Measurements from ENCODE around the gene PAFAH1B1. TPM values are rescaled to one million over a fixed set of nuclear protein-coding genes. Genes with fewer than 3 reads are reported as not detected.

The PAFAH1B1 gene
- total and polyA plus RNA-seq, 4 donors = 14.0 to 44.1 (median 29.2) TPM

DNA sequence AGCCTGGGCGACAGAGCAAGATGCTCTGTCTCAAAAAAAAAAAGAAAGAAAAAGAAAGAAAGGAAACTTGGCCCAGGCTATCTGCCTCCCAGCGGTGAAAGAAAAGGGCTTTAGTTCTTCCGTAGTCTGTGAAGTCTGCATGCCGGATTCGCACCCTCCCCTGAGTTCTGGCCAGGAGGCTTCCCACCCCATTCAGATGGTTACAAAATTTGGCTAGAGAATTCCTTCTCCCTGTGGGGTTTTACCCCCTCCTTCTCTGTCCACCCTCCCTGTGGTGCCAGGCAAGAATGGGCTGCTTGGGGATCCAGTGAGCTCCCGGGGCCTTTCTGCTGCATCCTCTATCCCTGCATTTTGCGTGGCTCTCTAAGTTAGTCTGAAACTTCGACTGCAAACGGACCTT, 37.8 kb downstream of the PAFAH1B1 start:
- DNase-seq (ENCODE audit: low spot score) = no peak
- Histone ChIP-seq H3K27ac (ENCODE audit: low read depth in 1 of 2, low read length in 2 of 2) (no peak overlapping the region), H3K4me3 (ENCODE audit: low read depth in 1 of 3, low read length in 3 of 3) (no peak overlapping the region), H3K9ac (ENCODE audit: low read depth in 1 of 2, low read length in 2 of 2) (no peak overlapping the region), H3K4me1 (ENCODE audit: control insufficient read depth in 4 of 4, insufficient read depth in 4 of 4, low read length in 3 of 4) (peaks cover 0 to 2% (median 1%) of the 10 kb centered on the region in 4 donors), H3K27me3 (ENCODE audit: control insufficient read depth in 4 of 4, insufficient read depth in 4 of 4, low read length in 3 of 4) (no peaks in the 10 kb centered on the region), H3K9me3 (ENCODE audit: control insufficient read depth in 4 of 4, low read length in 3 of 4) (no peaks in the 10 kb centered on the region), H3K36me3 (ENCODE audit: control insufficient read depth in 4 of 4, insufficient read depth in 3 of 4, low read depth in 1 of 4, low read length in 3 of 4) (no peaks in the 10 kb centered on the region)
- WGBS = 81% methylated on average over 9 of the region's 9 CpGs
- TF ChIP-seq REST (IDR thresholded peaks at IDR 0.05) (no peak), SP1 (IDR thresholded peaks at IDR 0.05) (no peak), HNF4A (conservative IDR thresholded peaks at IDR 0.05) (no peak), EGR1 (IDR thresholded peaks at IDR 0.05; ENCODE audit: low read depth in 2 of 2) (no peak)

DNA sequence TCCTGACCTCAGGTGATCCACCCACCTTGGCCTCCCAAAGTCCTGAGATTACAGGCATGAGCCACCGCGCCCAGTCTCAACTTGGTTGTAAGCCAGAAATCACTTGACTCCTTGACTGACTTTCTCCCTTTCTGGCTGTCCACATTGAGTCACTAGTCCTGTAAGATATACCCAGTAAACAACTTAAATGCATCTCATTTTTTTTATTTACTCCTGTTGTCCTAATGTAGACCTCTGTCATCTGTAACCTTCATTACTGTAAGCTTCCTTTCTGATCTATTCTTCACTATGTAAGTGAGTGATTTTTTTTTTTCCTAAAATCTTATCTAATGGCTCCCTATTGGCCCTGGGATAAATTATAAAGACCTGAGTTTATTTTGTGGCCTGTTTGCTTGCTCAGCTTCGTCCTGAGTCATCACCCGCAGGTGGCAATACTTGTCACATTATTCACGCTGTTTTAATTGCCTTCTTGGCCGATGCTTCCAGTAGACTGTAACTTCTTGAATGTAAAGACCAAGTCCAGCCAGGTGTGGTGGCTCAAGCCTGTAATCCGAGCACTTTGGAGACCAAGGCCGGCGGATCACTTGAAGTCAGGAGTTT, 41.0 kb downstream of the PAFAH1B1 start:
- Histone ChIP-seq H3K9ac (ENCODE audit: low read depth in 1 of 2, low read length in 2 of 2) (no peak overlapping the region), H3K27ac (ENCODE audit: low read depth in 1 of 2, low read length in 2 of 2) (no peak overlapping the region), H3K4me1 (ENCODE audit: control insufficient read depth in 4 of 4, insufficient read depth in 4 of 4, low read length in 3 of 4) (peaks cover 0 to 2% (median 1%) of the 10 kb centered on the region in 4 donors), H3K9me3 (ENCODE audit: control insufficient read depth in 4 of 4, low read length in 3 of 4) (no peaks in the 10 kb centered on the region), H3K36me3 (ENCODE audit: control insufficient read depth in 4 of 4, insufficient read depth in 3 of 4, low read depth in 1 of 4, low read length in 3 of 4) (peaks cover 0 to 6% (median 2%) of the 10 kb centered on the region in 4 donors), H3K27me3 (ENCODE audit: control insufficient read depth in 4 of 4, insufficient read depth in 4 of 4, low read length in 3 of 4) (no peaks in the 10 kb centered on the region), H3K4me3 (ENCODE audit: low read depth in 1 of 3, low read length in 3 of 3) (no peak overlapping the region)
- TF ChIP-seq MAX (IDR thresholded peaks at IDR 0.05) = no peak
- no peak for TF ChIP-seq HNF4A (conservative IDR thresholded peaks at IDR 0.05)
- no peak for TF ChIP-seq JUND (IDR thresholded peaks at IDR 0.05)
- no peak for TF ChIP-seq GABPA (IDR thresholded peaks at IDR 0.05 in 1 of 2, conservative IDR thresholded peaks at IDR 0.05 in 1 of 2)
- TF ChIP-seq, protein P1, sequence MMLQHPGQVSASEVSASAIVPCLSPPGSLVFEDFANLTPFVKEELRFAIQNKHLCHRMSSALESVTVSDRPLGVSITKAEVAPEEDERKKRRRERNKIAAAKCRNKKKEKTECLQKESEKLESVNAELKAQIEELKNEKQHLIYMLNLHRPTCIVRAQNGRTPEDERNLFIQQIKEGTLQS (IDR thresholded peaks at IDR 0.05) = no peak
- no peak for TF ChIP-seq RXRA (IDR thresholded peaks at IDR 0.05)
- TF ChIP-seq SP1 (IDR thresholded peaks at IDR 0.05) = no peak
- TF ChIP-seq RAD21 (IDR thresholded peaks at IDR 0.05) = no peak
- TF ChIP-seq NR2F2 (IDR thresholded peaks at IDR 0.05) = no peak
- TF ChIP-seq EGR1 (IDR thresholded peaks at IDR 0.05; ENCODE audit: low read depth in 2 of 2) = no peak
- TF ChIP-seq FOXA1 (IDR thresholded peaks at IDR 0.05) = no peak
- no peak for TF ChIP-seq FOXA2 (IDR thresholded peaks at IDR 0.05)
- TF ChIP-seq YY1 (IDR thresholded peaks at IDR 0.05) = no peak
- TF ChIP-seq HNF4G (IDR thresholded peaks at IDR 0.05) = no peak
- no peak for TF ChIP-seq REST (IDR thresholded peaks at IDR 0.05)
- TF ChIP-seq, protein P2, sequence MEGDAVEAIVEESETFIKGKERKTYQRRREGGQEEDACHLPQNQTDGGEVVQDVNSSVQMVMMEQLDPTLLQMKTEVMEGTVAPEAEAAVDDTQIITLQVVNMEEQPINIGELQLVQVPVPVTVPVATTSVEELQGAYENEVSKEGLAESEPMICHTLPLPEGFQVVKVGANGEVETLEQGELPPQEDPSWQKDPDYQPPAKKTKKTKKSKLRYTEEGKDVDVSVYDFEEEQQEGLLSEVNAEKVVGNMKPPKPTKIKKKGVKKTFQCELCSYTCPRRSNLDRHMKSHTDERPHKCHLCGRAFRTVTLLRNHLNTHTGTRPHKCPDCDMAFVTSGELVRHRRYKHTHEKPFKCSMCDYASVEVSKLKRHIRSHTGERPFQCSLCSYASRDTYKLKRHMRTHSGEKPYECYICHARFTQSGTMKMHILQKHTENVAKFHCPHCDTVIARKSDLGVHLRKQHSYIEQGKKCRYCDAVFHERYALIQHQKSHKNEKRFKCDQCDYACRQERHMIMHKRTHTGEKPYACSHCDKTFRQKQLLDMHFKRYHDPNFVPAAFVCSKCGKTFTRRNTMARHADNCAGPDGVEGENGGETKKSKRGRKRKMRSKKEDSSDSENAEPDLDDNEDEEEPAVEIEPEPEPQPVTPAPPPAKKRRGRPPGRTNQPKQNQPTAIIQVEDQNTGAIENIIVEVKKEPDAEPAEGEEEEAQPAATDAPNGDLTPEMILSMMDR (IDR thresholded peaks at IDR 0.05; ENCODE audit: low read depth, low read length, missing input control) = no peak
- DNase-seq (ENCODE audit: low spot score) = no peak
- WGBS = 85% methylated on average over 9 of the region's 9 CpGs
